ENCODE results near the gene PLA2G4E.

PLA2G4E gene

GRCh38 chr15:42053914-42054313 lies 33.1 kb upstream of the PLA2G4E start:
- DNase-seq (ENCODE audit: low spot score) = no peak

DNA sequence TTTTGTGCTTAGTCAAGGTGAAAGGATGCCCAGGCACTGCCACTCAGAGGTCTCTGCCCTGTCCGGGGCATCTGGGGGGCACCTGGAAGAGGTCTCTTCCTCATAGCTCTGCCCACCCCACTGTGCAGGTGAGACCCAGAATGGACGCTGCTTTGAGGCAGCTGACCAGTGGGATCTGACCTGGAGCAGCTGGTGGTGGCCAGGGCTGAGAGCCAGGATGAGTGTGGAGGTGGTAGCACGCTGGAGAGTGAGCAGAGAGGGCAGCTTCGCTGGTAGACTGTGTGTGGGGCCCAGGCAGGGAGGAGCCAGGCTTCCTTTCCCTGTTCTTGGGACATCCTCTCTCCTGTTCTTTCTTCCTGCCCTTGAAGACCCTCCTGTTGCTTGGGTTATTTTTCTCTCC lies 32.2 kb upstream of the PLA2G4E start:
- DNase-seq (ENCODE audit: low spot score) = no peak

DNA sequence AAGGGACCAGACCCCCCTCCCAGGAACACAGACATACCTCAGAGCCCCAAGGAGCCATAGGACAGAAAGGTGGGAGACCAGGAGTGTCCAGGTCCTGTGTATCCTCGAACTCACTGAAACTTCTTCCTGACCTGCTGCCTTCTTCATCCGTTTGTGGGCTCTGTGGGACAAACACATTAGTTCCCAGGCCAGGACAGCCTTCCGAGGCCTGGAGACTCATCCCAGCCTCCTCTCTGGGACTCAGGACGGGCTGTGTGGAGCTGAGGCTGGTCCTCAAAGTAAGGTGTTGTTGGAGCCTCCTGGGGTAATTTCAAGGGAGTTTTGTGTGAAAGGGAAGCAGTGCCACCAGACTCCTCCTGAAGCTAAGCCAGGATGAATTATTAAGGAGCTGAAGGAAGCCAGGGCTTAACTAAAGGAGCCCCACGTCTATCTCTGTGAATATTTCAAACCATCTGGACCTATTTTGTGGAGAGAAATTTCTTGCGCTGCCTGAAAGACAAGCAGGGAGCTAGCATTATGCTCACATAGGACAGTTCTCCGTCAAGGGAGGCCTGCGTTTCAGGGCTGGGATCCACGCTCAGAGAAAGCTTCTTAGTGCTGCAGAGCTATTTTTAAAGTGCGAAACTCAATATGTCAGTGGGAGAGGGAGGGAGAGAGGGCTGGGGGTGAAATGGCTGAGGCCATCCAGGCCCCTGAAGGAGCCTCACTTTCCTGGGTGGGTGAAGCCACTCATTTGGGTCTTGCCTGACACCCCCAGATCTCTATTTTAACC lies 29.8 kb upstream of the PLA2G4E start:
- no peak for DNase-seq (ENCODE audit: low spot score)

DNA sequence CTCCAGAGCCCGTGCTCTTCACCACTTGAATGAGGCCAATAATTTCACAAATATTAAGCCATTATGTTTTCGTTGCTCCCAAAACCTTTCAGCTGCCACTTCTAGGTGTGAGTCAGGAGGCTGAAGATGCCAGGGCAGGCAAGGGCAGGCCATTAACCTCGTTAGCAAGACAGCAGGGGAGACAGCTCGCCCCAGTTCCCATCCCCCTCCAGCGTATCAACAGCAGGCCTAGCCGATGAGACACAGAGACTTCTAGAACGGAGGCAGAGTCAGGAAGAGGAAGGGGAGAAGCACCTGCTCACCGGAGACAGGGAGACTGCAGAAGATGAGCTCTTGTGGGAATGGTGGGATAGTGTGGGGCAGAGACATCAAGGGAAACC lies 28.0 kb upstream of the PLA2G4E start:
- DNase-seq (ENCODE audit: low spot score) = no peak

DNA sequence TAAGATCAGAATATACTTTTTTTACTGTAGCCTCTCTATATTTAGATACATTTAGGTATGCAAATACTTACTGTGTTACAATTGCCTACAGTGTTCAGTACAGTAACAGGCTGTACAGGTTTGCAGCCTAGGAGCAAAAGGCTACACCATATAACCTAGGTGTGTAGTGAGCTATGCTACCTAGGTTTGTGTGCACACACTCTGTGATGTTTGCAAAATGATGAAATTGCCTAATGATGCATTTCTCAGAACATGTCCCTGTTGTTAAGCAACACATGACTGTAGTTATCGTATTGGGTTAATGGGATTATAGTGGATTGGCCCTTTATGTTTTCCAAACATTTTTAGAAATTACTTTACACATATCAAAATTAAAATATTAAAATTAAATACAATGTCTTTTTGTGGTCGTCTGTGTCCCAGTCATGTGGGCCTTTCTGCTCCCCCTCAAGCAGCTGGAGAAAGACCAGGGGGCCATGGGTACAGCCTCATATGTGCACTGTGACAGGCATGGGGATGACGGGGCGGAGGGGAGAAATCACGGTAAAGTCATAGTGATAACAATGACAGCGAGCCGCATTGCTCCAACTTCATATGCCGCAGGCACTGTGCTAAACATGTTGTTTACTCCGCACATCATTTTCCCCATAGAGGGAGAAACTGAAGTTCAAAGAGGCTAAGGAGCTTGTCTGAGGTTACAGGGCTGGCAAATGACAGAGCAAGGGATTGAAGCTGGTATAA lies 27.4 kb upstream of the PLA2G4E start:
- no peak for DNase-seq (ENCODE audit: low spot score)

GRCh38 chr15:42046597-42046996 lies 25.8 kb upstream of the PLA2G4E start:
- no peak for DNase-seq (ENCODE audit: low spot score)

- DNase-seq (ENCODE audit: low spot score) = no peak
Measured at GRCh38 chr15:42045211-42045615, 24.4 kb upstream of the PLA2G4E start.

DNA sequence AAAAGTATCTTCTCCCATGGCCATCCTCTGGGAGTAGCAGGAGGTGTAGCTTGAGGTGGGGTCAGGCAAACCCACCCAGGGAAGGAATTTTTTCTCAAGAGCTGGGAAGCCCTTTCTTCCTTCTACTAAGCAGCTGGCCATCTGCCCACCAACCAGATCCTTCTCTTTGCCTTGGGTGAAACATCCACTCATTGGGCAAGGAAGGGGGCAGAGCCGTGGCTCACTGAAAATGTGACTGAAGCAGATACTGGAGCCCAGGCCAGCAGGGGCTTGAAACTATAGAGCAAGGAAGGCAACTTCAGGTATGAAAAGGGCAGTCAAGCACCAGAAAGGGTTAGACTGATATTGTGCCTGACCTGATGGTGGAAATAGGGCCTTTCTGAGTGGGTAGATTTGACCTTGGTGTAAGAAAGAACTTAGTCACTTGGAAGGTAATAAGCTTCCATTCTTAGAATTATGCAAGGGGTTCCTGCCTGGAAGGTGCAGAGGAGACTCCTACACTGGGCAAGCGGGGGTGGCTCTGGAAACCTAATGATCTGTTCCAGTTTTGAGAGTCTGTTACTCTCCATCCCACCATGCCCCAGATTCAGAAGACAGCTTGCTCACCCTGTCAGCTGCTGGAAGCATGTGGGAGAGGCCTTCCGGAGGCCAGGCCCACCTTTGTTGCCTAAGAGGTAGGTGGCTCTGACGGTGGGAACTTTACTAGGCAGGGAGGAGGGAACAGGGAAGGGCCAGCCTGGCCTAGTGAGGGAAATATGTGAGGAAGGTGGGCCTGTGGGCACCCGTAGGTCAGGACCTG lies 22.0 kb upstream of the PLA2G4E start:
- no peak for DNase-seq (ENCODE audit: low spot score)

DNA sequence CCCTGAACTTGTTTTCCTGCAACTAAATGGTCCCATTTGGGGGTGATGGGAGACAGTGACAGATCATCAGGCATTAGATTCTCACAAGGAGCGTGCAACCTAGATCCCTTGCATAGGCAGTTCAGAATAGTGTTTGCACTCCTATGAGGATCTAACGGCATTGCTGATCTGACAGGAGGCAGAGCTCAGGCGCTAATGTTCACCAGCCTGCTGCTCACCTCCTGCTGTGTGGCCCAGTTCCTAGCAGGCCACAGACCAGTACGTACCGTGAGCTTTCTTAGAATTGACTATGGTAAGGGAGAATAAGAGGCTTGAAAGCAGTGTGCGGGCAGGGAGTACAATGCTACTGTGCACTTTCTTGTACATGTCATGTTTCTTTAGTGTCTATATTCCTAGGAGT lies 17.6 kb upstream of the PLA2G4E start:
- DNase-seq (ENCODE audit: low spot score) = no peak

GRCh38 chr15:42037656-42038055 lies 16.8 kb upstream of the PLA2G4E start:
- DNase-seq (ENCODE audit: low spot score) = no peak

- no peak for DNase-seq (ENCODE audit: low spot score)
Measured at GRCh38 chr15:42036966-42037365, 16.1 kb upstream of the PLA2G4E start.

DNA sequence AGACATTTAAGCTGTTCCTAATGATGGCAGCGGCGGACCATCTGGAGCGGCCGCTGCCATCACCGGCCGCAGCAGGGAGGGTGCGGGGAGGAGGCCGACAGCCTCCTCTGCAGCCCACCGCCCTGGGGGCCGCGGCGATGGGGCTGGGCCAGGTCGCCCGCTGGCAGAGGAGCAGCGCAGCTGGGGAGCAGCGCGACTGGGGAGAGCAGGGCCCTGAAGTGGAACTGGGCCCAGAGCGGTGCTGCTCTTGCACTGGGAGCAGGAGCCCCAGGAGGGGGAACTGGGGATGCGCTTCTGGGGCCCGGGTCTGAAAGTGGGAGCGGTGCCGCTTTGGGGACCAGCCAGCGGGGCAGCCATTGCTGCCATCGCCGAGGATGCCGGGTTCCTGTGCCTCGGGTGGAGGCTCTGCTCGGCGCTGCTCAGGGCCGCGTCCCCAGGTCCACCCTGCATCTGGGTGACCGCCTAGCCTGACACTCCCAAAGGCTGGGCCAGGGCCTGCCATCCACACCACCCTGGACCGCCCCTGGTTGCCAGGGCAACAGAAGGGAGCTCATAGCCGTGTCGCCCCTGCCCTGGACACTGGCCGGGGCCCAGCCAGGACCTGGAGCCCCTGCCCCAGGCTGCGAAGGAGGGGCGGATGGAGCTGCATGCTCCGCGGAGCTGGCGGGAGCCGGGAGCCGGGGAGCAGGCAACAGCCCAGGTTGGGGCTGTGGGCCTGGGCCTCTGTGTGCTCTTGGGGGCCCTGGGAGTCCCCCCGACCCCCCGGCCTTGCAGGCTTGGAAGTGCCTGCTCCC lies 15.5 kb upstream of the PLA2G4E start:
- DNase-seq (ENCODE audit: low spot score) = no peak

DNA sequence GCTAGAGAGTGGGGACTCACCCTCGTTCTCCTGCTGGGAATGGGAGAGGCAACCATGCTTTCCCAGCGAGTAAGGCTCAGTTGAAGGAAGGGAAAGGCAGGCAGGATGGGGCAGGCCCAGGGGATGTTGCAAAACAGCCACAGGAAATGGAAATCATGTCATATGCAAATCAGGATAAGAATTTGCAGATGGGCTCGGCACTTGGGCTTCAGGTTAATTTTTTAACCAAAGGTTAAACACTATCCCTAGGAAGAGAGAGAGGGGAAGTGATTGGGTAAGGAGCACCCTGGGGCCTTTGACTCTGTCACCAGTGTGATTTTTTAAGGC lies 14.6 kb upstream of the PLA2G4E start:
- no peak for DNase-seq (ENCODE audit: low spot score)

DNA sequence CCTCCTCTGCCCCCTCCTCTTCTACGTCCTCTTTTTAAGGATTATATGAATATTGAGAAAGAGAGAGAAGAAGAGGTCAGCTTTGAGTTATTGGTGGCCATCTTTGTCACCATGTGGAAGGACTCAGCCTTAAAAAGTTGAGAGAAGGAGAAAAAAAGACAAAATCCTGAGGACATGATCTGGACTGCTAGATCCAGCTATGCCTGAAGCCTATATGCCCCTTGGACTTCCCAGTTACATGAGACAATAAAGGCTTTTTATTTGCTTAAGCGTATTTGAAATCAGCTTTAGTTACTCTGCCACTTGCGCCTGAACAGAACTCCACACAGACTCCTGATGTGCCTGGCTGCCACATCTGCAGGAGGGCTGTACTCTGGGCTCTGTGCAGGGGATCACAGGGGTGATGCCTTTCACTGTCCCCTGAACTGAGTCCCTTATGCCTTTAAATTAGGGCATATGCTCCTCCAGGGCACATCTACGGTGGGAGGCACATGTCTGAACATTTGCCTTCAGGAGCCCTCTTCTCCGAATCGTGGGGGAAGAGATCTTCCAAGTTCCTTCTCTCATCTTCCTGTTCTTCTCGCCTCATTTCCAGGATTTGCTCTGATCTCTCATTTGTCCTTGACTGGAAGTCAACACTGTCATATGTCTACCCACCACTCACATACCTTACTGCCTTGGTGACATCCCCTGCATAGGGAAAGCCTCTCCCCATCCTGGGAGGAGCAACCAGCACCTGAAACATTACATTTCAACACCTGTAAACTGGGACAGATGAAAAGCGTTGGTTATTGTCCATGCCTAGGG lies 14.0 kb upstream of the PLA2G4E start:
- no peak for DNase-seq (ENCODE audit: low spot score)

GRCh38 chr15:42033214-42033873 lies 12.5 kb upstream of the PLA2G4E start:
- no peak for DNase-seq (ENCODE audit: low spot score)

DNA sequence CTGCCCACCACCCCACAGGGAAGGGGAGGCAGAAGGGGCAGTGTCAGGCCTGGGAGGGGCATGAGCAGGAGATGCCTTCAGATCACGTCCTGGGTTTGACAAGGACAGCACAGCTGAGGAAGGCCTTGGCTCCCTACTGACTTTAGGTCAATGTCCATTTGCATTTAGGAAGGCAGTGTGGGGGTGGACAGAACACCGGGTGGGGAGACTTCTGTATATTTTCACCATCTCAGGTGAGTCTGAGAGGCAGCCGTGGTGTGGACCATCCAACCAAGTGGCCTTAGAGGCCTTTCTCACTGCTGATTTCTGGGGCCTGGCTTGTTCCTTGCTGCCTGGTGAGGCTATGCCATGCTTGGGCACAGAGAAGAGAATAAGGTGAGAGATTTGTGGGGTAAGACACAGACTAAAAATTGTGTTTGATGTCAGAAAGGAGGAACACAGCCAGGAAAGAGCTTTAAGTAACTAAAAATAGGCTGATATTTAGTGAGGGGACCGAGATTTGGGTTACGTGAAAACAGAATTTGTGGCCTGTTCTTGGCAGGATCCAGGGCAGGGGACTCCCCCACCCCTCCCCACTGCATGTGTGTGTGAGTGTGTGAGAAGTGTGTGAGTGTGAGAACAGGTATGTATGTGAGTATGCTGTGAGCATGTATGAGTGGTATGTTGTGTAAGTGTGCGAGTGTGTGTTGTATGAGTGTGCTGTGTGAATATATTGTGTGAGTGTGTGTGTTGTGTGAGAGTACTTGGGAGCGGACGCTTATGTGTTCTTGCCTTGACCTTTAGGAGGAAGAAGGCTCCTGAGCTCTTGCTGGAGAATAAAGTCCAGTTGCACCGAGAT lies 11.8 kb upstream of the PLA2G4E start:
- DNase-seq (ENCODE audit: low spot score) = no peak

DNA sequence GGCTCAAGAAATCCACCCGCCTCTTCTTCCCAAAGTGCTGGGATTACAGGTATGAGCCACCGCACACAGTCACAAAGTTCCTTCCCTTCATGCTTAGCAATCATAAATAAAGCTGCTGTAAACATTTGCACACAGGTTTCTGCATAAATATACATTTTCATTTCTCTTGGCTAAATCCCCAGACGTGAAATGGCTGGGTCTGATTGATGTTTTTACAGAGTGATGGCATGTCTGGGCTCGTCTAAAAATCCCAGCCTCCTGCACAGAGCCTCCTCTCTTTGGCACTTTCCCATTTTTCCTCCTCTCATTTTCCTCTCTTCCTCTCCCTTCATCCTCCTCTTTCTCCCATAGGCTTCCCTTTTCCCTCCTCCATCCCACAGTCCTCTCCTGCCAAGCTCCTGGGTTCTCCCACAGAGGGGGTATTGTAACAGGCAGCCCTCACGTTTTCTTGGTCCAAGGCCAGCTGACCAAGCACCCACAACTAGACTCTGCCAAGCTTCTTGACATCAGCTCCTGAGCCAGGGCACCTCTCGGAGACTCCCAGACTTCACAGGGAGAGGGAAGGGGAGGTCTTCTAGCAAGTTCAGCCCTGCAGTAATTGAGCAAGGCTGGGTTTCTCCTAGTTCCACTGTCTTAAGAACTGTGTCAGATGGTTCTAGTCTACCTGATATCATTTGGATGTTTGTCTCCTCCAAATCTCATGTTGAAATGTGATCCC lies 10.5 kb upstream of the PLA2G4E start:
- DNase-seq (ENCODE audit: low spot score) = no peak

DNA sequence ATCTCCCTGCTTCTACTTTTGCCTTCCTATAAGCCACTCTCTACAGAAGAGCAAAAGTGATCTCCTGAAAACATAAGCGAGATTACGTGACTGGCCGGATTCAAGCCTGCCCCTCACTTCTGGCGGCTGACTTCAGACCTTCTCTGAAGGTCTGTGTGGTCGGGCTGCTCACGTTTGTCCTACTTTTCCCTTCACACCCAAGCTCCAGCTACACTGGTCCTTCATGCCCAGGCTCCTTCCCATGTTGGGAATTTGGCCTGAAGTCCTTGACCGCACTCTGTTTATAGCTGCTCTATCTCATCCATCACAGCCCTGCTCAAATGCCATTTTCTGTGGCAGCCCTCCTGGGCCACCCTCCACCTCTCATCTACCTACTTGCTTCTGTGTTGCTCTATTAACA lies 6.7 kb upstream of the PLA2G4E start:
- DNase-seq (ENCODE audit: low spot score) = no peak

DNA sequence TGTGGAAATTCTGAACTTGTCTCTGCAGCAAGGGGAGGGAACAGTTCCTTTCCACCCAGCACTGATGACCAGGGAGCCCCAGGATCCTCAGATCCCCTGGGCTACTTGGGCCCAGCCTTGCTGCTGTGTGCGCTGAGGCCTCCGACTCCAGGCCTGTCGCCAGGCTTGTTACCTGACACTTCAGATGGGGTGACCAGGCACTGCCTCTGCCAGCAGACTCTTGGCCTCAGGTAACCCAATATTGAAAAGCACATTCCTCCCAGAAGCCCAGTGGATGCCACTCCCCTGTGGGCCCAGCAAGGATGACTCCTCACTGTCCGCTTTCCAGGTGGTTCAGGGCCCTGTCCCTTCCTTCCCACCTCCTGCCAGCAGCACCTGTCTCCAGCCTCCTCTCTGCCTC lies 3.5 kb upstream of the PLA2G4E start:
- DNase-seq (ENCODE audit: low spot score) = no peak
